Ascending aorta (tissue), 2 donors: Measurements from ENCODE around the gene WIPF3. TPM values are rescaled to one million over a fixed set of nuclear protein-coding genes. Genes with fewer than 3 reads are reported as not detected.
"Not testable (repeated sequence)": the region's sequence is repeated elsewhere in the genome, so short reads cannot be mapped to it uniquely, and the experiment has no call there.

Source experiments
- DNase-seq, 2 donors: peaks; one replicate each; pipeline ENCODE4 v3.0.0-alpha.2; 2019; ENCODE audit warnings: low spot score in 2 of 2
- H3K27ac ChIP-seq, 2 donors: fragments of 200-600 bp; sonication (generic); one replicate each; pipeline ENCODE4 v1.5.1; 2016 to 2017; ENCODE audit warnings: mild to moderate bottlenecking in 1 of 2
- H3K27me3 ChIP-seq: fragments of 200-600 bp; sonication (generic); one replicate; pipeline ENCODE4 v1.5.1; 2017
- H3K36me3 ChIP-seq, 2 donors: fragments of 200-600 bp; sonication (generic); one replicate each; pipeline ENCODE4 v1.5.1; 2016
- H3K4me1 ChIP-seq, 2 donors: fragments of 200-600 bp; sonication (generic); one replicate each; pipeline ENCODE4 v1.5.1; 2016 to 2017; ENCODE audit warnings: mild to moderate bottlenecking in 1 of 2
- H3K4me3 ChIP-seq, 2 donors: fragments of 200-600 bp; sonication (generic); one replicate each; pipeline ENCODE4 v1.5.1; 2016 to 2017; ENCODE audit warnings: mild to moderate bottlenecking in 1 of 2
- H3K9me3 ChIP-seq, 2 donors: fragments of 200-600 bp; sonication (generic); one replicate each; pipeline ENCODE4 v1.5.1; 2016
- CTCF ChIP-seq, 3 experiments: fragments of 200-600 bp in 2 of 3; fragments of 450-650 bp in 1 of 3; sonication (generic) in 2 of 3; IDR thresholded peaks; one replicate each; pipeline ENCODE4 v1.5.1; 2016 to 2019; ENCODE audit warnings: antibody characterized with exemption in 3 of 3, mild to moderate bottlenecking in 1 of 3, moderate library complexity in 1 of 3
- intact Hi-C: fragments of 100-400 bp; cut with DNase I; formaldehyde crosslinking; loops from one replicate; pipeline ENCODE4 v1.15.1; 2023
- total RNA-seq: library from RNA; depleted of rRNA; stranded (reverse); fragments of >200 nt; gene quantifications from one replicate; pipeline ENCODE4 v1.1.0, GENCODE V29; 2016

WIPF3 gene
- total RNA-seq, 1 donor from 2014 or later = 4.6 TPM

GRCh38 chr7:29958667-29959358, 152.5 kb downstream of the WIPF3 start:
- Histone ChIP-seq H3K4me1 (no peaks in the 10 kb centered on the region), H3K4me3 (no peak overlapping the region), H3K9me3 (no peaks in the 10 kb centered on the region), H3K36me3 (peaks cover 0 to 12% of the 10 kb centered on the region in 2 donors), H3K27ac (no peak overlapping the region), H3K27me3 (no peaks in the 10 kb centered on the region)
- TF ChIP-seq CTCF (IDR thresholded peaks at IDR 0.05) = no peak
- intact Hi-C loops = no loop called here
- no peak for DNase-seq

GRCh38 chr7:29961611-29962010, 155.3 kb downstream of the WIPF3 start:
- H3K27ac ChIP-seq, intact Hi-C loops, H3K4me3 ChIP-seq: not testable (repeated sequence)

GRCh38 chr7:29962035-29962434, 155.7 kb downstream of the WIPF3 start:
- Histone ChIP-seq H3K4me1 (peaks cover 0 to 3% of the 10 kb centered on the region in 2 donors), H3K4me3 (no peak overlapping the region), H3K9me3 (no peaks in the 10 kb centered on the region), H3K36me3 (peaks cover 0 to 12% of the 10 kb centered on the region in 2 donors), H3K27ac (no peak overlapping the region), H3K27me3 (no peaks in the 10 kb centered on the region)
- intact Hi-C loops = no loop called here
- DNase-seq = no peak
- TF ChIP-seq CTCF (IDR thresholded peaks at IDR 0.05) = no peak

More at GRCh38 chr7:29961611-29962010, 155.3 kb downstream of the WIPF3 start:
- H3K4me1 ChIP-seq, H3K27me3 ChIP-seq, DNase-seq, H3K9me3 ChIP-seq: not testable (repeated sequence)
- H3K36me3 ChIP-seq = peaks cover 0 to 12% of the 10 kb centered on the region in 2 donors

- no peak overlapping the region for H3K4me3 ChIP-seq
- intact Hi-C loops = no loop called here
- peaks cover 0 to 3% of the 10 kb centered on the region in 2 donors for H3K4me1 ChIP-seq
- no peaks in the 10 kb centered on the region for H3K27me3 ChIP-seq
- H3K9me3 ChIP-seq = no peaks in the 10 kb centered on the region
- peaks cover 0 to 4% of the 10 kb centered on the region in 2 donors for H3K36me3 ChIP-seq
- no peak for TF ChIP-seq CTCF (IDR thresholded peaks at IDR 0.05)
- no peak for DNase-seq
- H3K27ac ChIP-seq = no peak overlapping the region
Measured at GRCh38 chr7:29965030-29965429, 158.7 kb downstream of the WIPF3 start.

Other genes with a start within 250 kb of the WIPF3 start
- not detected for gene PRR15, start 242.7 kb upstream of the WIPF3 start, total RNA-seq
- gene SCRN1, start 183.3 kb downstream of the WIPF3 start, total RNA-seq = 31.0 TPM
- gene FKBP14, start 220.2 kb downstream of the WIPF3 start, total RNA-seq = 7.3 TPM
- gene PLEKHA8, start 221.9 kb downstream of the WIPF3 start, total RNA-seq = 4.8 TPM